OCI-LY7 (cell line): Measurements from ENCODE around the gene GNAQ. TPM values are rescaled to one million over a fixed set of nuclear protein-coding genes. Genes with fewer than 3 reads are reported as not detected.

Experiments
- BruUV-seq: library from RNA; stranded (reverse); fragments of 400-500 nt; replicated peaks from 2 replicates; lab custom pipeline; 2021; lab: Mats Ljungman, UMichigan
- CTCF ChIA-PET: fragments of 300-600 bp; sonication (Branson Sonifier 250); formaldehyde crosslinking; loops from one replicate; lab custom pipeline; 2022; ENCODE audit warnings: antibody characterized with exemption; ENCODE audit not compliant: unreplicated experiment; lab: Charles Lee
- POLR2A ChIA-PET: fragments of 300-600 bp; sonication (Branson Sonifier 250); formaldehyde crosslinking; loops from one replicate; lab custom pipeline; 2022; ENCODE audit warnings: antibody characterized with exemption; lab: Charles Lee
- DNase-seq: peaks from one replicate; pipeline ENCODE4 v3.0.0-alpha.2; 2015; ENCODE audit warnings: low spot score
- H2AFZ ChIP-seq: fragments of 200-600 bp; sonication (generic), shearing (Covaris generic); 2 replicates; pipeline ENCODE4 v1.6.1; 2014; ENCODE audit warnings: mild to moderate bottlenecking, antibody characterized with exemption, low read length, moderate library complexity
- H3K27ac ChIP-seq: fragments of 200-600 bp; sonication (generic); 2 replicates; pipeline ENCODE4 v1.5.1; 2014; ENCODE audit warnings: mixed run types, low read depth, mild to moderate bottlenecking, moderate library complexity, low read length, inconsistent platforms; ENCODE audit not compliant: poor library complexity, severe bottlenecking
- H3K36me3 ChIP-seq: fragments of 200-600 bp; sonication (generic); 2 replicates; pipeline ENCODE4 v1.6.1; 2014; ENCODE audit warnings: mild to moderate bottlenecking, antibody characterized with exemption, low read length, moderate library complexity, mixed read lengths; ENCODE audit not compliant: insufficient read depth
- H3K4me1 ChIP-seq: fragments of 200-600 bp; sonication (generic); 2 replicates; pipeline ENCODE4 v1.5.1; 2014; ENCODE audit warnings: mild to moderate bottlenecking, low read length; ENCODE audit not compliant: insufficient read depth, poor library complexity, severe bottlenecking
- H3K4me2 ChIP-seq: fragments of 200-600 bp; sonication (generic); 2 replicates; pipeline ENCODE4 v1.6.1; 2014; ENCODE audit warnings: mild to moderate bottlenecking, low read length
- H3K4me3 ChIP-seq: fragments of 200-600 bp; sonication (generic); 2 replicates; pipeline ENCODE4 v1.5.1; 2014; ENCODE audit warnings: mild to moderate bottlenecking, low read depth, low read length; ENCODE audit not compliant: poor library complexity, severe bottlenecking
- H3K79me2 ChIP-seq: fragments of 200-600 bp; sonication (generic); 2 replicates; pipeline ENCODE4 v1.6.1; 2016; ENCODE audit warnings: low read depth, mild to moderate bottlenecking, low read length, moderate library complexity, mixed read lengths; ENCODE audit not compliant: insufficient read depth
- H3K9me2 ChIP-seq: fragments of 200-600 bp; sonication (generic); 2 replicates; pipeline ENCODE4 v1.6.1; 2016; ENCODE audit warnings: mild to moderate bottlenecking, low read length, mixed read lengths; ENCODE audit not compliant: insufficient read depth
- H3K9me3 ChIP-seq: fragments of 200-600 bp; sonication (generic); 2 replicates; pipeline ENCODE4 v1.6.1; 2014; ENCODE audit warnings: mild to moderate bottlenecking, mixed run types, low read length, mixed read lengths
- H4K20me1 ChIP-seq: fragments of 200-600 bp; sonication (generic); 2 replicates; pipeline ENCODE4 v1.6.1; 2014; ENCODE audit warnings: mild to moderate bottlenecking, antibody characterized with exemption, low read length, moderate library complexity, mixed read lengths; ENCODE audit not compliant: insufficient read depth
- CTCF ChIP-seq: fragments of 200-600 bp; sonication (generic); conservative IDR thresholded peaks from 2 replicates; pipeline ENCODE4 v1.5.1; 2014; ENCODE audit warnings: mild to moderate bottlenecking, antibody characterized with exemption, low read length, moderate library complexity, mixed read lengths
- EZH2phosphoT487 ChIP-seq: fragments of 200-600 bp; sonication (generic); IDR thresholded peaks from 2 replicates; pipeline ENCODE4 v1.6.1; 2018; ENCODE audit warnings: low read depth, borderline replicate concordance, mild to moderate bottlenecking, mixed run types, antibody characterized with exemption, low read length, moderate library complexity, mixed read lengths
- intact Hi-C: fragments of 100-400 bp; cut with micrococcal nuclease; formaldehyde crosslinking; loops from one replicate; pipeline ENCODE4 v1.10.0; 2022; ENCODE audit not compliant: unreplicated experiment
- total RNA-seq, 2 experiments: library from RNA; depleted of rRNA in 1 of 2; stranded (reverse); fragments of >200 nt in 1 of 2; shearing (Covaris generic) in 1 of 2; gene quantifications; 2 replicates each; pipeline ENCODE4 v1.2.3, GENCODE V29; 2014 to 2022

Gene GNAQ
- total RNA-seq, 2 experiments from 2014 or later, result not detected

DNA sequence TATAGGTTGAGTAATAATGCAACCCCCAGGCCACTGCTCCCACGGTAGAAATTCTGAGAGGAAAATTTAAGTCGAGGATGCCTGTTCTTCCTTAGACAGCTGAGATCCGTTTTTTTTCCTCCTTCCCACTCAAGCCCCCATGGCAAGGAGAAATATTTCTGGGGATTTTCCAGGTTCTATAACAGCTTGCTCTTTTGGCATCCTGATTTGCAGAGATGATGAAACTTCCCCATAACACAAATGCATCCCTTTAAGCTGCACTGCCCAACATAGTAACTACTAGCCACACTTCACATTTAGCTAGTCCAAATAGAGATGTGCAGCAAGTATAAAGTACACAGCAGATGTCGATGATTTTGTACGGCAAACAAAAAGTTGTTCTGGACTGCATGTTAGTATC is 351.0 kb downstream of the GNAQ start:
- Histone ChIP-seq H3K9me2 (no peaks in the 10 kb centered on the region), H3K9me3 (no peaks in the 10 kb centered on the region), H2AFZ (no peak overlapping the region), H3K4me1 (no peaks in the 10 kb centered on the region), H3K4me3 (no peak overlapping the region), H3K36me3 (no peaks in the 10 kb centered on the region), H4K20me1 (no peaks in the 10 kb centered on the region), H3K79me2 (no peaks in the 10 kb centered on the region), H3K4me2 (no peak overlapping the region), H3K27ac (no peak overlapping the region)
- POLR2A ChIA-PET, result no interaction called here
- TF ChIP-seq CTCF (no peak), EZH2phosphoT487 (no peak)
- CTCF ChIA-PET, result no interaction called here
- BruUV-seq, result no TSS peak
- no peak for DNase-seq
- intact Hi-C loops, result no loop called here

DNA sequence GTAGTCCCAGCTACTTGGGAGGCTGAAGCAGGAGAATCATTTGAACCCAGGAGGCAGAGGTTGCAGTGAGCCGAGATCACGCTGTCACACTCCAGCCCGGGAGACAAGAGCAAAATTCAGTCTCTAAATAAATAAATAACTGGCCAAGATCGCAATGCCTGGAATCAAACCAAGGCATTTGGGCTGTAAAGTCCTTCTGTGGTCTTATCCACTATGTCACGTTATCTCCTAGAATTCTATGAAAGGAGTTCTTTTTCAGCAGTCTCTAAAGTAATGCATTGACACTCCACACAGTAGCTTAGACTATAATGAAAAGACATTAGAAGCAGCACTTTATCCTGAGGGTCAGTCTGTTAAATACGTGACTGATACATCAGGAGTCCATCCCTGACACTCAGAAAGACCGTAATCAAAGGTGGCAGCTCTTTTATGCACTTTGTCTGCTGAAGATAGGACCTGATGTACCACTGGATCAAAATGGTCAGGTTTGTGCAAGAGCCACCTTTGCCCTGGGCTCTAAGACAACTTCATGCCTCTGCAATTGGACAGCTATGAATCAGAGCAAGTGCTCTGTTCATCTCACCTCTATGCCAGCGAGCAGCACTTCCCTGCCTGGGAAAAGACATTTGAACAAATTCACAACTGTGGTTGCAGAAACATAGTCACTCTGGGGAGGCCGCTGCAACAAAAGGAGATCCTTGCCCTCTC is 351.8 kb downstream of the GNAQ start:
- no TSS peak for BruUV-seq
- intact Hi-C loops, result no loop called here
- Histone ChIP-seq H2AFZ (no peak overlapping the region), H4K20me1 (no peaks in the 10 kb centered on the region), H3K4me3 (no peak overlapping the region), H3K79me2 (no peaks in the 10 kb centered on the region), H3K9me3 (no peaks in the 10 kb centered on the region), H3K27ac (no peak overlapping the region), H3K36me3 (no peaks in the 10 kb centered on the region), H3K9me2 (no peaks in the 10 kb centered on the region), H3K4me1 (no peaks in the 10 kb centered on the region), H3K4me2 (no peak overlapping the region)
- ChIA-PET POLR2A (no interaction called here), CTCF (no interaction called here)
- no peak for DNase-seq
- TF ChIP-seq CTCF (no peak), EZH2phosphoT487 (no peak)

- H3K36me3 ChIP-seq, result no peaks in the 10 kb centered on the region
- H3K9me3 ChIP-seq, result no peaks in the 10 kb centered on the region
- intact Hi-C loops, result no loop called here
- POLR2A ChIA-PET, result no interaction called here
- no peak overlapping the region for H2AFZ ChIP-seq
- no peak overlapping the region for H3K4me2 ChIP-seq
- TF ChIP-seq EZH2phosphoT487, result no peak
- TF ChIP-seq CTCF, result no peak
- H3K4me1 ChIP-seq, result no peaks in the 10 kb centered on the region
- CTCF ChIA-PET, result no interaction called here
- H3K27ac ChIP-seq, result no peak overlapping the region
- no peaks in the 10 kb centered on the region for H3K79me2 ChIP-seq
- no peak for DNase-seq
- no peaks in the 10 kb centered on the region for H3K9me2 ChIP-seq
- BruUV-seq, result no TSS peak
- no peak overlapping the region for H3K4me3 ChIP-seq
- H4K20me1 ChIP-seq, result no peaks in the 10 kb centered on the region
These were observed 352.5 kb downstream of the GNAQ start for GRCh38 chr9:77679088-77679487.
